ENCODE results near the gene ZNF70.

- TF ChIP-seq CTCF (IDR thresholded peaks at IDR 0.05) (no peak), POLR2A (IDR thresholded peaks at IDR 0.05) (no peak), EP300 (IDR thresholded peaks at IDR 0.05) (no peak)
These were observed 27.1 kb upstream of the ZNF70 start for GRCh38 chr22:23777776-23778576.

All from tibial nerve (tissue), 4 donors.